ENCODE data around the gene OSBP. TPM values are rescaled to one million over a fixed set of nuclear protein-coding genes. Genes with fewer than 3 reads are reported as not detected.

The OSBP gene
- total RNA-seq, 1 donor from 2014 or later, result 78.6 TPM

DNA sequence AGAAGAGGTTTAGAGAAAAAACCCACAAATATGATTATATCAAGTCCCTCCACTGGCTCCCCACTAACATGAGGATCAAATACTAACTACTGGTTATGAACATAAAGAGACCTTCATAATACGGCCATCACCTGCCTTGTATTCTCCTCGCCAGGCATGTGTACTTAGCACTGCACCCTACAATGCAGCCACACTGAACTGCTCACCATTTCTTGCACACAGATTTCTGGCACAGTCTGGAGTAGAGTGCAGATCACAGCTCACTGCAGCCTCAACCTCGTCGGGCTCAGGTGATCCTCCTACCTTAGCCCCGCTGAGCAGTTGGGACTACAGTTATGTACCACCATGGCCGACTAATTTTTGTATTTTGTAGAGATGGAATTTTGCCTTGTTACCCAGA, 13.1 kb downstream of the OSBP start:
- no peak for DNase-seq

DNA sequence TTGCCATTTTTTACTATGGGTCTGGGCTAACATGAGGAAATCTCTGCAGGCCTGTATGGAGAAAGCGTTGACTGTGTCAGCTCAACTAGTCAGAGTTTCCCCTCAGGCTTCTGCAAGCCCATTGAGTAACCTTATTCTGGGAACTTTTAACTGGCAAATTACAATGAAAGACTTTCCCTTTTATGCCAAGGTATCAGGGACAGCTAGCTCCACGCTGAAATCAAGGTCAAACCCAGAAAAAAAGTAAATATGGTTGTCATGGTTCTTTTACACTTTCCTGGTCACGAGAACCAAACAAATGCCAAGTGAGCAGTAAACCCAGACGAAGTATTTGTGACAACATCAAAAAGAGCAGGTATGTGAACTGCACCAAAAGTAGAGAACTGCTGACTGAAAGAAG, 13.8 kb downstream of the OSBP start:
- DNase-seq, result no peak

DNA sequence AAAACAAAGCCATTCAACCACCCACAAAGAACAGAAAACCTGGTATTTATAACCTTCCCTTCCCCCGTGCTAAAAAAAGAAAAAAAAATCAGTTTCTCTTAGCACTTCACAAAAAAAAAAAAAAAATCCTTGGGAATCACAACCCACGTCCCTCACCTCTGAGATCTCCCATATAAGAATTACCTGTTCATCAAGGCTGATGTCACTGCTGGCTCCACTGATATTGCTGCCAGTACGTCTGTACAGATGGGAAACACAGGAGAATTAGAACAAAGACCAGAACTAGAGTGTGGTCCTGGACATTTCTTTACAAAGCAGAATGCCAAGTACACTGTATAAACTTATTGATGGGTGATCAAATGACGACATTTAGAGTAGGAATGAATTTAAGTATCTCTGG, 14.9 kb downstream of the OSBP start:
- no peak for DNase-seq

DNA sequence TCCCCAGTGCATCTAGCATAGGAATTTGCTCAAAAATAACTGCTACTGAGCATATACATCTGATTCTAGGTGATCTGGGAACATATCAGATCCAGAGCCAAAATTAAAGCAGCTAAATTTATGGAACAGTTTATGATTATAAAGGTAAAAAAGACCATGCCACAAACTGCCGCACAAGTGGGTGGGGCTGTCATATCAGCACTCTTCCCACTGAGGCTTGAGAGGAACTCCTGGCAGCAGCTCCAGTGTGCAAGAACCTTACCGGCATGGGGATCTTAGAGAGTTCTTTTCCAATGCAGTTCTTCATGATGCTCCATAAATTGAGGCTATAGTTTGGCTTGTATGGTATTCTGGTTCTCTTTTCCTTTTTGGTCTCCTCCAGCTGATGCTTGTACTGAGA, 15.3 kb downstream of the OSBP start:
- DNase-seq, result no peak

DNA sequence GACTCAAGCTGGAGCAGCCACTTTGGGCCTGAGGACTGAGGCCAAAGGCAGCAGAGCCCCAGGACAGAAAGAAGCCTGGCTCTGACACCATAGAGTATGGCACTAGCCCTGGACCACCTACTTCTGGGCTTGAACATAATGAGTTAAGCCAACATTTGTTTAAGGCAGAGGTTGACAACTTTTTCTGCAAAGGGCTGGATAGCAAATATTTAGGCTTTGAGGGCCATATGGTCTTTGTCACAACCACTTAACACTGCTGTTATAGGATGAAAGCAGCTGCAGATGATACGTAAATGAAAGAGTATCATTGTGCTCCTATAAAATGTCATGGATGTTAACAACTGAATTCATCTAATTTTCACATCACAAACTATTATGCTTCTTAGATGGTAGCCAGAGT, 16.6 kb downstream of the OSBP start:
- DNase-seq, result peak; percentile 16

DNA sequence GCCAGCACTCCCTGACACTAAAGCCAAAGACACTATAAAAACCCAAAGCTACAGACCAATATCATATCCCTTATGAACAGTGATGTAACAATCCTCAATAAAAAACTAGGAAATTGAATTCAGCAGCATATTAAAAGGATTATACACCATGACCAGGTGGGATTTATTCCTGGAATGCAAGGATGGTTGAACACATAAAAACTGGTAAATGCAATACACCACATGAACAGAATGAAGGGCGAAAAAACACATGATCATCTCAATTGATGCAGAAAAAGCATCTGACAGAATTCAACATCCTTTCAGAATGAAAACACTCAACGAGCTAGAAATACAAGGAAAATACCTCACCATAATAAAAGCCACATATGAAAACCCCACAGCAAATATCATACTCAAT, 31.3 kb downstream of the OSBP start:
- no peak for DNase-seq

DNA sequence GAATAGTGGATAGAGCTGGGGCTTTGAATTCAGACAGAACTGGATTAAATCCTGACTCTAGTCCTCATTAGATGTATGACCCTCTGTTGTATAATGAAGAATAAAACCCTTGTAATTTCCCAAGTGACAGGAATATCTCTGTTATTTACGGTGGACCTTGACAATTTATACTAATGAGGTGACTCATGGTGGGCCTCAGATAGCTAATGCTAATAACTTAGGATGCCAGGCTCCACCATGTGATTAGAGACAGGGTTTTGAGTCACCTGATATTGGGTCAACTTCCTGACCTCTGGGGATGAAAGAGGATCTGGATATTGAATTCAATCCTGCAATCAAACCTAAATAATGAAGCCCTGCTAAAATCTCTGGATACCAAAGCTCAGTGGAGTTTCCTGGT, 33.6 kb downstream of the OSBP start:
- no peak for DNase-seq

DNA sequence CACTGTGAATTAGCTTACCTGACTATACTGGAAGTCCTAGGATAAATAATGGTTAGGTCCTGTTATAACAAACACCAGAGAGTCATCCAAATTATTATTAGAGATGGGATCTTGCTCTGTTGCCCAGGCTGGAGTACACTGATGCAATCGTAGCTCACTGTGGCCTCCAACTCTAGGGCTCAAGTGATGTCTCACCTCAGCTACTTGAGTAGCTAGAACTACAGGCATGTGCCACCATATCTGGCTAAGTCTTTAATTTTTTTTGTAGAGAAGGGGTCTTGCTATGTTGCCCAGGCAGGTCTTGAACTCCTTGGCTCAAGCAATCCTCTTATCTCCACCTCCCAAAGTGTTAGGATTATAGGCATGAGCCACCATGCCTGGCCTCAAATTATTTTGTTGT, 37.2 kb downstream of the OSBP start:
- DNase-seq, result no peak

DNA sequence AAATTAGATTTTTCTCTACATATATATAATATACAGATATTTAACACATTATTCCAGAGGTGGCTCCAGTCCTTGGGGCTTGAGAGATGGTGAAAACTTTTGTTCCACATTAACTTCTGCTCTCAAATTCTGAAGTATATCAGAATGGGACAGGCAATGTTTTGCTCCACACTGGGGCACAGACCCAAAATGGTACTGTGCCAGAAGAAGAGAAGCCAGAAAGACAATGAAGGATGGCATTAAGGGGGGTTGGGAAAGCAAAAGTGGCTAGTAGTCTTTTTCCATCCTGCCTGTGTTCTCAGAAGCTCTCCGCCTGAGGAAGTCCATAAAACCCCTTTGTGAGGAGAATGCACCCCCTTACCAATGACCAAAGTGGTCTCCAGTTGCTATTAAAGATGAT, 40.1 kb downstream of the OSBP start:
- no peak for DNase-seq

DNA sequence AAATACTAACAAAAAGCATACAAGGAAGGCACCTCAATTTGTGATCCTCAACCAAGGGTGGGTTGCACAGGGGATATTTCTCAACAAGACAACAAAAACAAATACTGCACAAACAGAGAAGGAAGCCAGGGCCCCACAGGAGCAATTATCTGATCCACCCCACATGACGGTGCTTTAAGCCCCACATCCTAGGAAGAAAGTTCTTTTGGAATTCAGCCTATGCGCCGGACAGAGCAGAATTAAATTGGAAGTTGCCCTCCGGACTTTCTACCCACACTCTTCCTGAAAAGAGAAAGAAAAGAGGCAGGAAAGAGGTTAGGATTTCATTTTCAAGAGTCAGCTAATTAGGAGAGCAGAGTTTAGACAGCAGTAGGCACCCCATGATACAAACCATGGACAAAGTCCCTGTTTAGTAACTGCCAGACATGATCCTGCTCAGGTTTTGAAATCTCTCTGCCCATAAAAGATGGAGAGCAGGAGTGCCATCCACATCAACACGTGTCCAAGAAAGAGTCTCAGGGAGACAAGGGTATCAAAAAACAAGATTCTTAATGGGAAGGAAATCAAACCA, 40.6 kb downstream of the OSBP start:
- no peak for DNase-seq

DNA sequence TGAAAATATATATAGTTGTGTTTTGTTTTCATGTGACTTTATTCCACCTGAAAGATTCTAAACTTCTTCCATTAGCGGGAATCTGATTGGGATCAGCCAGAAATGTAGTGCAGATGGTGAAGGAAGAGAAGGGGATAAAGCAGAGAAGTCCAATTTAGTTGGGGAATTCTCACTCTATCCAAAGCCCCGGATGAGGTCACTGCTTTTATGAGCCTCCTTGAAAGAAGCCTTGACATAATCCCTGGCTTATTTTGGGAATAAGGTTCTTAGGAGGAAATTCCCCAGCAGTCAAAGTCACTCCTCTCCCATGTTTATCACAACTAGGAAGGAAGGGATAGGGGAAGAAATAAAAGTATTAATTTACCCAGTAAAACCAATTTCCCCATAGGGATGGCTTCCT, 41.1 kb downstream of the OSBP start:
- DNase-seq, result no peak

DNA sequence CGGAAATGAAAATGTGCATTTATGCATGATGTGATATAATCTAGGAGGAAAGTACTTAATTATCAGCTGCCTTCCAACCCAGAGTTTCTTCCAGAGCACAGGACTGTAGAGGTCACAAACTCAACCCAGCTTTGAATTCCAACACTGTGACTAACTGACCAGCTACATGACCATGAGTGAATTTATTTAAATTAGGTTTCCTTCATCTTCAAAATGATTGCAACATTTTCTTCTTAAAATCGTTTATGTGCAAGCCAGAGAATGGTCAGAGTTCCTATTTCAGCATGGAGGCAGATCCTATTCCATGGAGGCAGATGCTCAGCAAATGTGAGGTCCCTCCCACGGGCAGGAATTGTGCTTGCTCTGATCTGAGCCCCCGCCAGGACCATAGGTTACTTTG, 42.4 kb downstream of the OSBP start:
- DNase-seq, result no peak

DNA sequence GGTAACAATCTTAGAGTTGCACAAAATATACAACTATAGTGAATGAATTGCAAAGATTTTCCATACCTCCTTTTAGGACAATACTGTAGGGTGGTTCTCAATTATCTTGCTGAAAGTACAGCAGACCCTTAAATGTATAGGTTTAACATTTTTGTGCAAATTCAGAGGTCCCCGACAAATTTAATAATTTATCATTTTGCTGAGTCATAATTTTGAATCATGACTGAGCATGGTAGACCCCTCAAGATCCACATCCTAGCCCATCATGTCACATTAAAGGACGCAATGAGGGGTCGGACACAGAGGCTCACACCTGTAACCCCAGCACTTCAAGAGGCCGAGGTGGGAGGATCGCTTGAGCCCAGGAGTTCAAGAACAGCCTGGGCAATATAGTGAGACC, 43.5 kb downstream of the OSBP start:
- no peak for DNase-seq

DNA sequence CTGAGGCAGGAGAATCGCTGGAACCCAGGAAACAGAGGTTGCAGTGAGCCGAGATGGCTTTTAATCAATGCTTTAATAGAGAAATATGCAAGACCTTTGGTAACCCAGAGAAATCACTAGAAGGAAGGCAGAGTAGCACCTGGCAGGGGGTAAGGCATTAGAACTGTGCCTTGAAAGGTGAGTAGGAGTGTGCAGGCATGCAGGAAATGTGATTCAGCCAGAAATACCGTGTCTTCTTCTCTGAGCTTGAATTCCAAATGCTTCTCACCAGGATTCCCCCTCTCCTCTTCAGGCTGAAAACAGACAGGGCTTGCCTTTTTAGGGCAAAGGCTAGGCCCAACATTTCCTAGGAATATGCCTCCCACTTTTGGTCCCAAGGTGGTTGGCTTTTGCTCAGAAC, 53.3 kb downstream of the OSBP start:
- no peak for DNase-seq

DNA sequence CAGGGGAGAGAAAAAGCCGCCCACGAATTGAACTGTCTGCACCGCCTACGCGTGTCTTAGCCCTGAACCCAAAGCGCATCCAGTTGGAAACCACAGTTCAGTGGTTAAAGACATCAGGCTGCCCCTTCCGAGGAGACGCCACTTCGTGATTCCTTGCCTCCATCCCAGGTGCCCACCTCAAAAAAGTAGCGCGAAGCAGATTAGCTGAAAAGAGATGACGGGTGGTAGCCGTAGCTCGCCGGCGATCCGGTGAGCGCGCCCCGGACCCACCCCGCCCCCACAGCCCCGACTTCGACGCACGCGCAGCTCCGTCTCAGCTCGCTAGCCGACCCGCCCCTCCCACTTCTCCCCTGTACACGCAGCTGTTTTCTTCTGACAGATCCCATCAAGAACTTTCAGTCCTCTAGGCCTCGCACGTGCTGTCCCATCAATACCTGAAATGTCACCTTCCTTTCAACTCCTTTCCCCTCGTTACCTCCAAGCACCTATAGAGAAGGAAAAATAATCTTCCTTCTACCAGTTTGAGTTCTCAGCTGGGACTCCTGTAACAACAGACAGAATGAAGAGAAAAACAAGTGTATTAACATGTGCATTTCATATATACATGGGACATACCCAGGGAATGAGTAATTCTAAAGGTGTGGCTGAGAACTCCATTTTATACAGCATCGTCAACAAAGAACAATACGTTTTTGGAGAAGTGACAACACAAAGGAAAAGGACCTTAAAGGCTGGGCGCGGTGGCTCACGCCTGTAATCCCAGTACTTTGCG, 54.7 kb downstream of the OSBP start:
- DNase-seq, result peak; percentile 96

DNA sequence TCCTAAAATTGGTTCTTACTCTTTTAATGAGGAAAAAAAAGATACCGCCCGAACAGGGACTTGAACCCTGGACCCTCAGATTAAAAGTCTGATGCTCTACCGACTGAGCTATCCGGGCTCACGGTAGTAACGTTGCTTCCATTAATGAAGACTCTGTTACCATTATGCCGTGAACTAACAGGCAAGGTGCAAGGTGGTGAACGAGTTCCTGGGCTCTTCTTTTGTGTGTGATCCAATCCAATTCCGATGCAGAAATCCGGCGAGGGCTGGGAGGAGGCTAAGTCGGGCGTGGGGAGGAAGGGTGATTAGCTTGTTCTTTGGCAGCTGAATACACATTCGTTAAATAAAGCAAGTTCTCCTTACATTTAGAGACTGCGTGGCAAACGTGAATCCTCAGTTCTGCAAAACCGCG, 55.3 kb downstream of the OSBP start:
- DNase-seq, result peak; percentile 93

DNA sequence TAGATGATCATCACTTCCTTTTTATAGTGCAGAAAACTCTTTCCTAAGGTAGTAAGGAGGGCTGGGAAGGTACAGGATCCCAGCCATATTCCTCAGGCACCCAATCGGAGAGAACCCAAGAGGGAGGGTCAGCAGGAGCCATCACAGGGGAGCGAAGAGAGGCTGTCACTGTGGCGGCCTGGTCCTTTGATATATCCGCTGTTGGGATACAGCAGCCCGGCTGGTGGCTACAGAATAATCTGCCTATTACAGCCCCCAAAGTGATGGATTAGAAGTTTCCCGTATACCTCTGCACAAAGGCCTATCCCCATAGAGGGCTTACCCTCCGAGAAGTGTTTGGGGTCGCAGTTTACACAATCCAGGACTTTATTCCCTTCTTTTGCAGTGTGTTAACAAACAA, 55.7 kb downstream of the OSBP start:
- no peak for DNase-seq

DNA sequence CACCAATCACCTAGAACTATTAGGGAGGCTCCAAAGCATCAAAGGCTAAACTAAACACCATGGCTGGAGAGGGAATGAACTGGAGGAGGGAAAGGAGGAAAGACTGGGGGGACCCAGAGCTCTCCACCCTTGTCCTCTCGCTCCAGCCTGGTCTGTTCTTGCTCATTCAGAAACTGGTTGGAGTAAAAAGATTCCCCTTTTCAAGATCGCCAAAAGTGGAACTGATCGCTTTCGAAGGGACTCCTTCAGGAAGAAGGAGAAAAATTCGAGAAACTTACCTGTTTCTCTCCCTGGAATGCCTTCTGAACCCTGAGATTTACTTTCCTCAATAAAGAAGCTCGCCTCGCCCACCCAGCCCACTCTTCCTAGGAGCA, 57.3 kb downstream of the OSBP start:
- no peak for DNase-seq

DNA sequence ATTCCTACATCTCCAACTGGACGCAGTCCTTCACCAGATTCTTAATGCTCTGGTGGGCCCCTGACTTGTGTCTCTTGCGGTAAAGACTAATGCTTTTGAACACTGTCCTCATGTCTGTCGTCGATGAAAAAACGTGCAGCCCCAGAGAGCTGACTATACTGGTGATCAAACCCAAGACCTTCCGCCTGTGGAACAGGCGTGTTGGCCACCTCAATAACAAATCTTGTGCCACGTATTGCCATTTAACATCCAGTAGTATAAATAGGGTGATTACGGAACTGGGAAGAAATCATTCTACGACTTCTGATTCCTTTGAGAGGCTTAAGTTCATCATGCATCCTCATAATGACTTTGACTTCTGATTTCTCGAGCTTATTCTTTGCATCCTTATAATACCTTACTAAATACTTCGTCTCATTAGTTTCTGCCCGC, 58.6 kb downstream of the OSBP start:
- no peak for DNase-seq

DNA sequence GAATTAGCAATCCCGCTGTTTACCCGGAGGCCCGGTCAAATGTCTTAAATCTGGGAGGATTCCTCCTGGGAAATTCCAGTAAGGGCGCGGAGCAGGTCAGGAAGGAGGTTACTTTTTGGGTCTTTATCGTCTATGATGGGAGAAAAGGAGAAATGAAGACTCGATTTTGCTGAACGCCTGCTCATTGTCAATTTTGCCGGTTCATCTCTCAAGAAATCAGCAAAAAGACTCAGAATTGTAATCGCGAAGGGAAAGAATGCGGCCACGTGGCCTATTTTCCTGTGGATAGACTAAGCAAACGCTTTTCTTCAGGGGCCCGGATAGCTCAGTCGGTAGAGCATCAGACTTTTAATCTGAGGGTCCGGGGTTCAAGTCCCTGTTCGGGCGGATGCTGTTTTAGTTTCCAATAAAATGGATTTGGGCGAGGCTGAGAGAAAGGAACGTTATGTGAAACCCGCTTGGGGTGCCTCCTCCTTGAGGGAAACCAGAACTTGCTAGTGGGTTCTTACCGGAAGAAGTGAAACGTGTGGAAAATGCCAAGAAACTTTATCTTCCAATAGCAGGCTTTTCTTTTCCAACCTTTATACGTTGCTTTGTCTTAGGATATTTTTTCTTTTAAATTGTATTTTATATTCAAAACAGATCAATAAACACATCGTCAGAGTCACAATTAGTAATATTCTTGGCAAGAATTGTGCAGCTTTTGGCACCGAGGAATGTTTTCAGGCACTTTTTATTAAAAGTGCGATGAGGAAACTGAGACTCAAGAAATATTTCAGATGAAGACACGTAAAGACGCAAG, 59.3 kb downstream of the OSBP start:
- peak; percentile 89 for DNase-seq

DNA sequence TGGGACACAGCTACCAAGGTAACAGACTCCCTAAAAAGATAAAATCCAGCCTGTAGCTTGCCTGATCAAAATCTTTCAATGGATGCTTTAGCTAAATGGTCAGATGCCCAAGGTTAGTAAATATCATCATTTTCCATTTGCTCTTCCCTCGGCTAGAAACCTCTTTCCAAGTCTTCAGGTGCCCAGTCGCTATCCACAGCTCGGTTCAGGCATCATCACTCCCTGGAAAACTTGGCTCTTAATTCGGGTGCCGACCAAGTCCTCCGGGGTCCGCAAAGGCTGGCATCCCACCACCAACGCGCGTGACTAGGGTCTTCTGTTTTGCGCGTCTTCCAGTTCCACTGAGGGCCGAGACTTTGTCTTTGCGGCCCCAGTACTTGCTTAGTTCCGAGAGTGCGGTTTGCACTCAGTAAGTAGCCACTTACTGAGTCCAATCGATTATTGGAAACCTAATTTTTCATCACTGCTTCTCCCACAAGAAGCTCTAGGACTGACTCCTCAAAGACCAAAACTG, 59.9 kb downstream of the OSBP start:
- DNase-seq, result no peak

DNA sequence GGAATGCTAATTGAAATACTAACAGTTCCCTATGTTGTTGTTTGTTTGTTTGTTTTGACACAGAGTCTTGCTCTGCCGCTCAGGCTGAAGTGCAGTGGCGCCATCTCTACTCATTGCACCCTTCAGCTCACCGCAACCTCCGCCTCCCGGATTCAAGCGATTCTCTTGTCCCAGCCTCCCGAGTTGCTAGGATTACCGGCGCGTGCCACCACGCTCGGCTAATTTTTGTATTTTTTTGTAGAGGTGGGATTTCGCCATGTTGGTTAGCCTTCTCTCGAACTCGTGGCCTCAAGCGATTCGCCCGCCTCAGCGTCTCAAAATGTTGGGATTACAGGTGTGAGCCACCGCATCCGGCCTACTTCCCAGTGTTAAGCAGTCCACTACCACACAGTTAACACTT, 62.3 kb downstream of the OSBP start:
- no peak for DNase-seq

DNA sequence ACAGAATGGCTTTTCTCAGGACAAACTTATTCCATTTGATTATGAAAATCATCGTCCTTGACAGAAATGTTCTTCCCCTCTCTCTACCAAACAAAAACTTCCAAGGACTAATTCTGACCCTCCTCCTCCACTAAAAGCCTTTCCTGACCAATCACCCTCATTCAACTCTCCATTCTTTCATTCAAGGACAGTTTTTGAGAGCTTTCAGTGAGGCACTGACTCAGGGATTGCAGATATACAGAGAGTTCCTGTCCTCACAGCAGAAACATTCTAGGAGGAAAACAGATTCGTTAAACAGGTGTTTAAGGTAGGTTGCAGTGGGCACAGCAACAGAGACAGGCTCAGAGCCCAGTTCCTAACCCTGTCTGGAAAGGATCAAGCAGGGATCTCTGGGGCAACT, 62.7 kb downstream of the OSBP start:
- DNase-seq, result no peak

Data from tongue (tissue), 2 donors.